Ecto neural progenitor cell (in vitro differentiated cells): ENCODE data around the gene EVX2.

Experiments
- DNase-seq: peaks from one replicate; pipeline ENCODE4 v3.0.0-alpha.2; 2018; ENCODE audit warnings: low spot score

The EVX2 gene

DNA sequence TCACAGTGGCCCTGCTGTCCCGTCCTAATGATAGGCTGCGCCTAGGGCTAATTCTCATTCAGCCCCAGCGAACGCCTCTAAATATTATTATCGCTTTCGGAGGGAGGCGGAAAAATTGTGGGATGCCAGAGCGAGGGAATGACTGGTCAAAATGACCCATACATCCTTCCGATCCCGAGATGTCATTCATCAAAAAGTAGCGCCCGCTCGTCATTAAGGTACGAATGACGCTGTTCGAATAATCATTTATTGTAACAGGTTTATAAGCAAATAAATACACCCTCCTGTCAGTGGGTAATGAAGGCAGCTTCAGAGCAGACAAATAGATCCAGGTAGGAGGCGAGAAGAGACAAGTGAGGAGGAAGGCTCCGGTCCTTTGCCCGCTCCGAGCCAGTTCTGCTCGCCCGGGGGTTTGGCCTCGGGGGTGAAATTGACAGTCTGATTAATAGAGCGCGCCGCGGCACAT is at the start of gene EVX2:
Gene EVX2 (minus strand): TSS at position 167 of the 466 bp plus-strand sequence. CDS start 186 bp downstream, outside the sequence.
- DNase-seq = no peak

DNA sequence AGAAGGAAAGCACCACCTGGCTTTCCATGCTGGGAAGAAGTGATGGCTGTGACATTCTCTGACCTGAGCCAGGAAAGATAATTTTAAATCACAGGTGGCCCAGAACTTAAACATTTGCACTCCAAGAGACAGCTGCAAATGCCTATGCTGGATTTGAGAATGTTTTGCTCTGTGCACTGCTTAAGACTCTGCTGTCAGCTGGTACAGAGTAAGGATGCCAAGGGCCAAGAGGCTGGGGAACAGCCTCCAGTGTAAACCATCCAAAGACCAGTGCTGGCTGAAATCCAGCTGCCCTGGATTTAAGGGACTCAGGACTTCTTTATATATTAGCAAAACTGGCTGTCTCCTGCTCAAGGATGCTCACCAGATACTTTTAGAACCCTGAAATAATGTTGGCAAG is 49.6 kb upstream of the EVX2 start:
- DNase-seq = no peak

DNA sequence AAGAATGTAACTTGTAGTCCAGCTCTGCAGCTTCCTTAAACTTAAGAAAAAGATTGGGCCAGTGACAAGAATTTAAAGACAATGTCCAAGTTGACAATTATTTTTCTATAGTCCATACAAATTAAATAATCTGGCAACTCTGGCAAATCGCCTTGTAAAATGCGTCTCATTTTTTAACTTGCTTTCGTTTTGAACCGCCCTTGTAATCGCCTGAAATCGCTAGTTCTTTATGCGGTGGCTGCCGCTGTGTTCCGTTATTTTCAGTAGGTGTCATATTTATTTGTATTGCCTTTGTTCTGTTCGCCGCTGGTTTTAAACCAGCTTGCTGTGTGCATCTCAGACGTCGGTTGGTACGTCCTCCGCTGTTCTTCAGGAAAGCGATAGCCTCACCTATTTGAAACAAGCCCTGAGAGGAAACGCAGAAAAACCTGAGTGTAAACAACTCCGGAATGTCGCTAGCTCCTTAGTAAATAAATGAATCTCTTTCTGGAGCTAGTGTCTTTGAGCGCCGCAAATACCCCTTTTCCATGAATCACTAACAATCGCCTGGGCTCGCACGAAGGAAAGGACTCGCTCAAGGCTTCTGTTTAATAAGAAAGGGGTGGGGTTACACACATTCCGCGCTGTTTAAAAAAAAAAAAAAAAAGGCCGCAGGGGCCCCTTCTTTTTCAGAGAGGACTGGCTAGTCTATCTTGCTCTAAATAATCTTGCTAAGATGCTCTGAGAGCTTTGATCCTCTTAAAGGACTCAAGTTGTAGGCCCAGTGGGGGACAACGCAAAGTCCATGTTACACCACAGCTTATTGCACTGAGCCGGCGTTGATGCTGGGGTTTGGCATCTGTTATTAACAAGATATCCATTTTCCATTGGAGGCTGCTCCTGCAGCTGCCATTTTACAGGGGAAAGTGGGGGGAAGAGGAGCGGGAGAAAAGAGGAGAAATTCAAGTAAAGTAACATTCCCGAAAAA is 48.7 kb upstream of the EVX2 start:
- peak; percentile 49 for DNase-seq

DNA sequence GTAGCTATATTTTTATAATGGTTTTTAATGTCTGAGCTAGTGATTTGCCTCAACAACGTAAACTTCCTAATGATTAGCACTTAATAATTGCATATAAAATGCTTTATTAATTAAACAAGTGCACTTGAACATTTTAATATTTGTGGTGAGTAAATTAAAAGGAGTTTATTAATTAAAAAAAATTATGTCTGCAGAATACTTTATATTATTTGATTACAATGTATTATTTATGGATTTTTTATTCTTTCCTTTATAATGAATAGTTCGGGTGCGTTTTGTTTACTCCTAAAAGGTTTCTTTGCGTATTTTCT is 48.0 kb upstream of the EVX2 start:
- no peak for DNase-seq

DNA sequence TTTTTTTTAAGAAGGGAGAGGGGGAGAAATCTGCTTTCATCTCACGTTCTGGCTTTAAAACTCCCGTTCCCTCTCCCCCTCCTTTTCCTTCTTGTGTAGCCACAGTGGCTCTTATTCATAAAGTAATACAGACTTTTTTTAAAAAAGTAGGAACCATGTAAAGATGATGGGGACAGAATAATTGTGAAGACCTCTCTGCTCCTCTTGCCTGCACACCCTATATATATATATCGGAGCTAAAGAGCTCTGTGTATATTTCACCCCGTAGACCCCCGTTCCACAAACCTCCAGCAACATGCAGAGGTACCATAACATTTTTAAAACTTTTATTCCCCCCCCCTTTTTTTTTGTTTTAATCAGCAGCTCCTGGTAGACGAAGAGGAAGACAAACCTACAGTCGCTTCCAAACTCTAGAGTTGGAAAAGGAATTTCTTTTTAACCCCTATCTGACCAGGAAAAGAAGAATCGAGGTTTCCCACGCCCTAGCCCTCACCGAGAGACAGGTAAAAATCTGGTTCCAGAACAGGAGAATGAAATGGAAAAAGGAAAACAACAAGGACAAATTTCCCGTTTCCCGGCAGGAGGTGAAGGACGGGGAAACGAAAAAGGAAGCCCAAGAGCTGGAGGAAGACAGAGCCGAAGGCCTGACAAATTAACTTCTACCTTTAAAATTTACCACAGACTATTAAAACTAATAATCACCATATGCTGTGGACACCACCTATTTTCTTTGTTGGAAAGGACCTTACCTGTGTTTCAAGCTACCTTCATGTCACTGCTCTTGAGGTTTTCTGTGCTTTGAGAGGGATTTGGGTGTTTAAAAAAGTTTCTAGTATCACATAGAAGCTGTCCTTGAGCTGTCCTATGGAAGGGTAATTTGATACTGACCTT is 47.4 kb upstream of the EVX2 start:
- DNase-seq = no peak

DNA sequence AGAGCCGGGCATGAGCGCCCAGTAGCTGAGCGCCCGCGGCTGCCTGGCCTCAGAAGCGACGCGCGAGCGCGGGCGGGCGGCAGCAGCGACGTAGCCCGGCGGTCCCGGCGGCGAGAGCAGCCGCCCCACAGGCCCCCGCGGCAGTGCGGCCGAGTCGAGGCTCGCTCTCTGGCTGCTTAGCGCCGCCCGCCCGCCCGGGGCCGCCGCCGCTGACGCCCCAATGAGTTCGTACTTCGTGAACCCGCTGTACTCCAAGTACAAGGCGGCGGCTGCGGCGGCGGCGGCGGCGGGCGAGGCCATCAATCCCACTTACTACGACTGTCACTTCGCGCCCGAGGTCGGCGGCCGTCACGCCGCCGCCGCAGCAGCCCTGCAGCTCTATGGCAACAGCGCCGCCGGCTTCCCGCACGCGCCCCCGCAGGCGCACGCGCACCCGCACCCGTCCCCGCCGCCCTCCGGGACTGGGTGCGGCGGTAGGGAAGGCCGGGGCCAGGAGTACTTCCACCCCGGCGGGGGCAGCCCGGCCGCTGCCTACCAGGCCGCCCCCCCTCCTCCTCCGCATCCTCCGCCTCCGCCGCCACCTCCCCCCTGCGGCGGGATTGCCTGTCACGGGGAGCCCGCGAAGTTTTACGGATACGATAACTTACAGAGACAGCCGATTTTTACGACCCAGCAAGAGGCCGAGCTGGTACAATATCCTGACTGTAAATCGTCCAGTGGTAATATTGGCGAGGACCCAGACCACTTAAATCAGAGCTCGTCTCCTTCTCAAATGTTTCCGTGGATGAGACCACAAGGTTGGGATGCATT is 46.6 kb upstream of the EVX2 start:
- peak; percentile 65 for DNase-seq

DNA sequence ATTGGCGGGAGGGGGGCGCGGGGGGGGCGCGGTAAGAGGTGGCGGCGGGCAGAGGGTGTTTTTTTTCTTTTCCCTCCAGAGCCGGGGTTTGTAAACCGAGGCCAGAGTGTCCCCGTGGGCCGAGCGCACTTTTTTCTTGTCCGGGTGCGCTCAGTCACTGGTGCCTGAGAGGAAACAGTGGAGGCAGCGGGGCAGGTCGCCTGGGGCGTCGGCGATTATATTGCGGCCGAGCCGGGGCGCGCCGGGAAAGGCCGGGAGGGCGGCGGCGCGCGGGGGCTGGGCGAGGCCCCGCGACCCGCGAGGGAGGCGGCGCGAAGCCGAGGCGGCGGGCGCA is 46.0 kb upstream of the EVX2 start:
- DNase-seq = peak; percentile 59

DNA sequence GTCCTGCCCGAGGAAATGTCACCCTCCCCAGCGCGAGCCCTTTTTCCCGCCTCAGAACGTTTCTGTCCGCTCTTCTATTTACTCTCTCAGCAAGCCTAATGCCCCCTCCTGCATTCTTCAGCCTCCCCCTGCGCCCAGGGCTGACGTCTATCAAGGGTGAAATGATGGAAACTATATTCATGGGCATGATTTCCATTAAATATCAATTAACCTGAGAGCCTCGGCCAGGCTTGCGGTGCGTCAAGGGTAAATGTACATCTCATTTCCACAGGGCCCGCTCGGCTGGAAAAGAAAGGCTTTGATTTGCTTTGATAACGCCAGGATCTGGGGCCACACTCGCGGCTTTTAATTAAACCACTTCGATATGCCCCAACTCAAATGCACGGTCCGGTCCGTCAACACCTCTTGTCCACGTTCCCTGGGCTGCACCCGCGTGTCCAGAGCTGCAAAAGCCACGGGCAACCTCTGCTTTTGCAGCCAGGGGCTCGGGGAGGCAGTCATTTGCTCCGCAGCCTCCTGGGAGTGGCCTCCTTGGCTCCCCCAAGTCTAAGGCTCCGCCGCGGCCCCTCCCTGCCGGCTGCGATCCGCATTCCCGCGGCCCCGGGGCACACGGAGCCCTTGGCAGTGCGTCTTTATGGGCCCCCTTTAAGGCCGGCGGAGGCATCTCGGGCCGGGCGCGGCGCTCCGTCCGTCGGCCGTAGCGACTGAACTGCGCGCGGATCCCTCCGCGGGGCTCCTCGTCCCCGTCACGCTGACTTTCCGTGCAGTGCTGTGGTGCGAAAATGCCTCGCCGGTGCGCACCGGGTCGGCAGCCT is 45.4 kb upstream of the EVX2 start, which contains the start of gene HOXD8:
Gene HOXD8 (plus strand): TSS at position 724 of the 815 bp plus-strand sequence. CDS start 662 bp downstream, outside the sequence.
- peak; percentile 77 for DNase-seq

DNA sequence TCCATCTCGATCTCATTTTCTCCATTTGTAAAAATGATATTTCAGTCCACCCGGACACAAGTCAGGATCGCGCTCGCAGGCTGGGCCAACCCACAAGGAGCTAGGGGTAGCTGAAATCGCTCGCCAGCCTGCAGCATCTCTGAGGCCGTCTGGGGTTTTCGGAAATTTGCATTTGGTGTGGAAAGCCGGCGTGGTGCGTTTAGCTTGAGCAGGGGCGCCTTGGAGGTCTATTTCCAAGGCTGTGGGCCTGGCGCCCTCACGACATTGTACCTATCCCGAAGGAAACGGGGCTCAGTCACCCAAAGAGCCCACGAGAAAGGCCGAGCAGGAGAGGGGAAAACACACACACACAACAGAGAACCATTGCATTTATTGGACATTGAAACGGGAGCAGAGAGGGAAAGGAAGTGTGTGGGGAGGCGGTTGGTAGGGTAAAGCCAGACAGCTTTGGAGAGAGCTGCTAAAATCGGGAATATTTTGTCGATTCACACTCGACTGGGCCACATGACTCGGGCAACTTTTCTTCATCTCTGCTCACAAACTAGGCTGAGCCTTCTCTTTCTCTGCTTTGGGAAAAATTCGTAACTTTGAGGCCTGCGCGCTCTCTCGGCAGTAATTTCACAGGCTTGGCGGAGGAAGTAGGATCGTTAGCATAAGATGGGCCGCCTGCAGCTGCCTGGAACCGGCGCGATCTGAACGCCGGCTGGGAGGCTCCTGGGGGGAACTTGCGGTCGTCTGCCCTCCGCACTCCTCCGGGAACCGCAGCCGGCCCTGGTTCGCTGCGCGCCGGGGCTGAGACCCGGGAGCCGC is 44.6 kb upstream of the EVX2 start:
- DNase-seq = peak; percentile 57

DNA sequence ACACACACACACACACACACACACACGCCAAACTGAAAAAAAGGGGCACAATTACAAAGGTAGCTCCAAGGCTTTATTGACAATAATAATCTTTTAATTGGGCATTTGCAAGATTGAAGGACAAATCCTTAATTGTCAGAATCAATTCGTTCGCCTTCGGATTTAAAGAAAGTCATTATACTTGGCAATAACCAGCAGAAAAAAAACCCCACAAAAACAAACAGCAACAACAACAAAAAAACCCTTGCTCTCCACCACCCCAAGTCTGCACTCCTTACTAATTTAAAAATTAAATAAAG is 44.0 kb upstream of the EVX2 start:
- DNase-seq = no peak

DNA sequence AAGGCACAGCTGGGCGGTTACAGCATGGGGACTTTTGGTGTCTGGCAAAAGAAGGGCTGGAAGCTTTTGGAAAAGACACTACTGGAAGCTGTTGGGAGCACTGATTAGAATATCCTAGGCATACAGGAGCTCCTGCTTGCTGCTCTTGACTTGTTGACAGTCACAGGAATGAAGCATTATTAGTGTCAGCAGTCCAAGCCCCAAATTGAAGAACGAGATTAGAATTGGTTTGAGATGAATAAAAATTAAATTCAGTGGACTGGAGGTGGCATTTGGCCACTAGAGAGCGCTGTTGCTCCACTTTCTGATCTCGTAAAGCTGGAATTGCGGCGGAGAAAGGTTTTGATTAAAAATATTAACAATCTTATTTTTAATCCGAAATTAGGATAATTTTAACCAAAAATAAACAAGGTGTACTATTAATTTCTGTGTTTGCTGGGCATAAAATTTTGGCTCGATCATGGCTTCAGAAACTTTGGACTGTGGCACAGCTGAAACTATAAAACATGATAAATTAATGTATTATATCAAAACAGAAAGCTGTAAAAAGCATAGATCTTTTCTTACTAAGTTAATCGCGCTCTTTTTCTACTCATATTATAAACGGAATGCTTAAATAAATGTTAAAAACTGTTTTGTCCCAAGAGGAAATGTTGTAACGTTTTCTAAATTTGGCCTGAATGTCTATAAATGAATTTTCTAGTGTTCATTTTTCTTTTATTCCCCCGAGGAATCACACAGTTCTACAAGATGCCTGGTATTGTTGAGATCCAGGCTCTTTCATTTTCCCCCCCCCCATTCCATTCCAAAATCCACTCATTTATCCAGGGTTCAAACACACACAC is 43.4 kb upstream of the EVX2 start:
- peak; percentile 68 for DNase-seq

DNA sequence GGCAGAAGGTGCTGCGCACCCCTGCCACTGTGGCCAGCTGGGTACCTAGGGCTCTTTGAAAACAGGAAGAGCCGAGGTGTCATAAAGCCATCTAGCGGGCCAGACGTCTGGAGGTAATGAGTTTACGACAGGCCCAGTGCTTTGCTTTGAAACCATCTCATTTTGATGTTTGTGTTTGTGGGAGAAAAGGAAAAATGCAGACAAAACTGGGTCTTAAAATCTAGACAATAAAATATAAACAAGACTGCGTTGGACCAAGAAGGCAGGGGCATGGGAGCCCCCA is 42.0 kb upstream of the EVX2 start:
- no peak for DNase-seq

DNA sequence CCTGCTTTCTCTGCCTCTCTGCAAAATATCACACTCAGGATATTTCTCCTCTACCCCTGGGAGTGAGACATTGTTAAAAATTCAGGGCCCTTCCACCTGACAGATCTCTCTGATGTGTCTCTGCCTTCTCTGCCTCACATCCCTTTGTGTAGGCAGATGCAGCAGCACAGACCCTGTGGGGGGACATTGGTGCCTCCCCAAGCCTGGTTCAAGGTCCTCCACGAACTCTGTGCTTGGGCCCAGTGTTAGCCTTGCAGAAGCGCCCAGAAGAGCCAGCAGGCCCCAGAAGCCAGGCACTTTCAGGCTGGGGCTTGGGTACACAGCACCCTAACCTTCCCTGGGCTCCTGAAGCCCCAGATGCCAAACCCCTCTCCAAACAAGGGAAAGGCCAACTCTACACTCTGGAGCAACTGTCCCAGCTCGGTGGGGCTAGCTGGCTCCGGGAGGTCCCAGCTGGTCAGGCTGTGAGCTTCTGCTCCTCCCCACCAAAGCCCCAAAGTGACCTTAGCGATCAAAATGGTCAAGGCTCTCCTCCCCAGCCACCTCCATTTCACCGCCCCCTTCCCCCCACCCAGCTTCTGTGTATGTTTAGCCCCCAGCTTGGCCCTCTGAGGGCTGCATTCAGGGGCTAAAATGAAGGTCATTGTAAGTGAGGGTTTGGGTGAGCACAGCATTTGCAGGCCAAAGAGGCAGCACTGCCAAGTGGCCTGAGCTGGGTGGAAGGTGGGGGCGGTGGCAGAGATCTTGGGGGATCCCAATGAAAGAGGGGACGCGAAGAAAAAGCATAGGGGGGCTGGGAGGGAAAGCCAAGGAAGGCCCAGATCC is 41.4 kb upstream of the EVX2 start:
- no peak for DNase-seq

DNA sequence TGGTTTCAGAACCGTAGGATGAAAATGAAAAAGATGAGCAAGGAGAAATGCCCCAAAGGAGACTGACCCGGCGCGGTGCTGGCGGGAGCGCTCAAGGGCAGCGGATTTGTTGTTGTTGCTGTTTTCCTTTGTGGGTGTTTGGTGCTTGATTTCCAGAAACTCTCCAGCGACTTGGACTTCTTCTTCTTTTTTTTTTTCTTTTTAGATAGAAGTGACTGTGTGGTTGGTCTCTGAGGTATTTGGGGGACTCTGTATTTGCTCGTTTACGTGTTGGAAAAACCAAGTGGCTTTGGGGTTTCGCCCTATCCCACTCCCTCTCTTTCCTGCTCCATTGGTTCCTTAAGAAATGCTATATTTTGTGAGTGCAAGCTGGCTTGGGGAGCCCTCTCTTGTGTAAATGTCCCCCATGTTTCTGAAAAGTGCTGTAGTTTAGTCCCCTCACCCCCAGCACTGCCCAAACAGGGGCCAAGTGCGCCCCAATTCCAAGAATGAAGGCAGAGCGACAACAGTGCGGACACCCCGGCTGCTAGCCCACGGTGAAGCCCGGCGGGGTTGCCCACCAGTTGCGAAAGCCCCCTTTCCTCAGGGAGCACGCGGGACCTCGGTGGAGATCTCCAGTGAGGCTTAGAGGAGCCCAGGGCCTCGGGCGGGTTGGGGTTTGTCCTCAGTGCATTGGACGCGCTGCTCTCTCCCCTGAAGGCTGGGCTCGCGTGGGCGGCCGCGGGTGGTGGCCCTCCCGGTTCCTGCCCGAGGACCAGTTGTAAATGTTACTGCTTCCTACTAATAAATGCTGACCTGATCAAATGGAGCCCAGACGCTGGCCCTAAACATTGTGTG is 40.6 kb upstream of the EVX2 start:
- DNase-seq = no peak

DNA sequence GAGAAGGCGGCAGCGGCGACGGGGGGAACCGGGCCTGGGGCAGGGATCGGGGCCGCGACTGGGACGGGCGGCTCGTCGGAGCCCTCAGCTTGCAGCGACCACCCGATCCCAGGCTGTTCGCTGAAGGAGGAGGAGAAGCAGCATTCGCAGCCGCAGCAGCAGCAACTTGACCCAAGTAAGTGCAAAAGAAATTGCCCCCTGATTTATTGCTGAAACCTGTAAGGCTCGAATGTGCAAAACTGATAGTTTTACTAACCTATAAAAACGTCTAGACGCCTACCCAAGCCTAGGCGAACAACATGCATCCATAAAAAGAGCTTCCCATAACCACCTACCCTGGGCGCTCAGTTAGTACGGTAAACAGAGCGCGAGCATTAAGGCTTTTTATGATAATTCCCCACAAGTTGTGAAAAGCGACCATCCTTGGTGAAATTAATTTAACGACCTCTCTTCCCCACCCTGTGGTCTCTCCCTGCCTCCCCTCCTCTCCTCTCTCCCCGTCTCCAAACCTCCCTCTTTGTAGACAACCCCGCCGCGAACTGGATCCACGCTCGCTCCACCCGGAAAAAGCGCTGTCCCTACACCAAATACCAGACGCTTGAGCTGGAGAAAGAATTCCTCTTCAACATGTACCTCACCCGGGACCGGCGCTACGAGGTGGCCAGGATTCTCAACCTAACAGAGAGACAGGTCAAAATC is 39.8 kb upstream of the EVX2 start:
- DNase-seq = no peak

DNA sequence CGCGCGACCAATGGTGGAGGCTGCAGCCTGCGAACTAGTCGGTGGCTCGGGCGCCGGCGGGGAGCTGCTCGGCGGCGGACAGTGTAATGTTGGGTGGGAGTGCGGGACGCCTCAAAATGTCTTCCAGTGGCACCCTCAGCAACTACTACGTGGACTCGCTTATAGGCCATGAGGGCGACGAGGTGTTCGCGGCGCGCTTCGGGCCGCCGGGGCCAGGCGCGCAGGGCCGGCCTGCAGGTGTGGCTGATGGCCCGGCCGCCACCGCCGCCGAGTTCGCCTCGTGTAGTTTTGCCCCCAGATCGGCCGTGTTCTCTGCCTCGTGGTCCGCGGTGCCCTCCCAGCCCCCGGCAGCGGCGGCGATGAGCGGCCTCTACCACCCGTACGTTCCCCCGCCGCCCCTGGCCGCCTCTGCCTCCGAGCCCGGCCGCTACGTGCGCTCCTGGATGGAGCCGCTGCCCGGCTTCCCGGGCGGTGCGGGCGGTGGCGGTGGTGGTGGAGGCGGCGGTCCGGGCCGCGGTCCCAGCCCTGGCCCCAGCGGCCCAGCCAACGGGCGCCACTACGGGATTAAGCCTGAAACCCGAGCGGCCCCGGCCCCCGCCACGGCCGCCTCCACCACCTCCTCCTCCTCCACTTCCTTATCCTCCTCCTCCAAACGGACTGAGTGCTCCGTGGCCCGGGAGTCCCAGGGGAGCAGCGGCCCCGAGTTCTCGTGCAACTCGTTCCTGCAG is 39.1 kb upstream of the EVX2 start, which contains the start of gene HOXD9:
Gene HOXD9 (plus strand): TSS at position 37 of the 728 bp plus-strand sequence. CDS start 50 bp downstream, at position 87.
- DNase-seq = no peak
